ENCODE data around the gene CCR9. TPM values are rescaled to one million over a fixed set of nuclear protein-coding genes. Genes with fewer than 3 reads are reported as not detected.
A peak's percentile ranks its signal among the peaks of the same experiment; 100 is the strongest.

The CCR9 gene
- polyA plus RNA-seq, 1 donor = 0.05 TPM

GRCh38 chr3:45872569-45872968, 13.8 kb upstream of the CCR9 start:
- no peak for DNase-seq

GRCh38 chr3:45873036-45873435, 13.3 kb upstream of the CCR9 start:
- DNase-seq = no peak

GRCh38 chr3:45873638-45874037, 12.7 kb upstream of the CCR9 start:
- DNase-seq = no peak

- DNase-seq = no peak
Measured at GRCh38 chr3:45874677-45875346, 11.5 kb upstream of the CCR9 start.

- DNase-seq = no peak
Measured at GRCh38 chr3:45878124-45878523, 8.2 kb upstream of the CCR9 start.

GRCh38 chr3:45880725-45881077, 5.6 kb upstream of the CCR9 start:
- no peak for DNase-seq

GRCh38 chr3:45881078-45882022, 5.0 kb upstream of the CCR9 start:
- no peak for DNase-seq

- no peak for DNase-seq
Measured at GRCh38 chr3:45884368-45885201, 1.8 kb upstream of the CCR9 start.

- no peak for DNase-seq
Measured at GRCh38 chr3:45887285-45887684, 942 bp downstream of the CCR9 start.

- DNase-seq = no peak
Measured at GRCh38 chr3:45887759-45888511, 1.6 kb downstream of the CCR9 start.

GRCh38 chr3:45889337-45889736, 3.0 kb downstream of the CCR9 start:
- no peak for DNase-seq

- DNase-seq = peak; percentile 21
Measured at GRCh38 chr3:45890405-45890804, 4.1 kb downstream of the CCR9 start.

- DNase-seq = no peak
Measured at GRCh38 chr3:45892161-45892560, 5.8 kb downstream of the CCR9 start.

GRCh38 chr3:45894015-45894414, 7.7 kb downstream of the CCR9 start:
- no peak for DNase-seq

GRCh38 chr3:45895686-45896468, 9.5 kb downstream of the CCR9 start:
- no peak for DNase-seq

- no peak for DNase-seq
Measured at GRCh38 chr3:45896956-45897355, 10.6 kb downstream of the CCR9 start.

GRCh38 chr3:45904931-45905330, 18.6 kb downstream of the CCR9 start:
- no peak for DNase-seq

GRCh38 chr3:45905755-45906154, 19.4 kb downstream of the CCR9 start:
- DNase-seq = no peak

- DNase-seq = no peak
Measured at GRCh38 chr3:45906681-45907407, 20.5 kb downstream of the CCR9 start.

Data from left kidney (tissue), 2 donors.